Measurements from ENCODE around the gene HAUS1. TPM values are rescaled to one million over a fixed set of nuclear protein-coding genes. Genes with fewer than 3 reads are reported as not detected.
A peak's percentile ranks its signal among the peaks of the same experiment; 100 is the strongest.

HAUS1 gene
- total RNA-seq, 6 experiments from 2014 or later, result 22.7 to 34.8 (median 31.6) TPM

DNA sequence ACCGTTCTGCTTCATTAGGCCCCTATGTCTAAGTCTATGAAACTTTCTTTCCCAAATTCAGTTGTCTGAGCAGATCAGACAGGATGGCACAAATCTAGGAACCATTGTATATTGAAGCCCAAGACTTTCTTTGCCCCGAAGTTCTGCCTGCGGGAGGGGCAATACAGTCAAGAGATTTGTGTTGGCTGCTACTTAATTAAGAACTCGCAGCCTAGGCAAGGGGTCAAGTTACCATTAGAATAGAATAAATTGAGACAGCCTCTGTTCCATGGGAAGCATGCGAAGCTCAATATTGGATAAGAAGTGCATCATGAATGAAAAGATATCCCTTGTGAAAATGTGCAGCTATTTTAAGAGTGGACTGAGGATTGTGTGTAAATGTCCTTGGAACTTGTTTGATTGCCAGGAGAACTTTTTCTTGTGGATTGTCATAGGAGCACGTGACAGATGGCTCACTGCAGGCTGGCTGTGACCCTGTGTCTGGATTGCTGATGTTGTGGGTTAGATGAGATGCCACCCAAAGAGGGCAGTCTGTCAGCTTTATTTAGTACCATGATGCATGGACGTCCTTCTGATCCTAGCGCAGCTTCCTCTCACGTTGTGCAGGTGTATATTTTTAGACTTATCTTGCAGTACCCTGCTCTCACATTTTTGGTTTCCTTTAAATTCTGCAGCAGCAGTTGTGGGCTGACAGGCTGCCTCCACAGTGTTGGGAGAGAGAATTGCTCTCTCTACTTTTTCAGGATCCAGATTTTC is 30.9 kb downstream of the HAUS1 start:
- DNase-seq, result peak; percentile 17
- Mint-ChIP-seq H3K36me3 (ENCODE audit: low read depth) (peaks cover 2% of the 10 kb centered on the region; the same call in 1 of the 2 replicates), H3K9me3 (no peaks in the 10 kb centered on the region), H3K27me3 (ENCODE audit: insufficient read depth) (no peaks in the 10 kb centered on the region), H3K27ac (no peak overlapping the region), H3K4me3 (no peak overlapping the region), H3K4me1 (ENCODE audit: low read depth) (peaks cover 10% of the 10 kb centered on the region; the same call in 1 of the 2 replicates)
- TF ChIP-seq, protein P1, sequence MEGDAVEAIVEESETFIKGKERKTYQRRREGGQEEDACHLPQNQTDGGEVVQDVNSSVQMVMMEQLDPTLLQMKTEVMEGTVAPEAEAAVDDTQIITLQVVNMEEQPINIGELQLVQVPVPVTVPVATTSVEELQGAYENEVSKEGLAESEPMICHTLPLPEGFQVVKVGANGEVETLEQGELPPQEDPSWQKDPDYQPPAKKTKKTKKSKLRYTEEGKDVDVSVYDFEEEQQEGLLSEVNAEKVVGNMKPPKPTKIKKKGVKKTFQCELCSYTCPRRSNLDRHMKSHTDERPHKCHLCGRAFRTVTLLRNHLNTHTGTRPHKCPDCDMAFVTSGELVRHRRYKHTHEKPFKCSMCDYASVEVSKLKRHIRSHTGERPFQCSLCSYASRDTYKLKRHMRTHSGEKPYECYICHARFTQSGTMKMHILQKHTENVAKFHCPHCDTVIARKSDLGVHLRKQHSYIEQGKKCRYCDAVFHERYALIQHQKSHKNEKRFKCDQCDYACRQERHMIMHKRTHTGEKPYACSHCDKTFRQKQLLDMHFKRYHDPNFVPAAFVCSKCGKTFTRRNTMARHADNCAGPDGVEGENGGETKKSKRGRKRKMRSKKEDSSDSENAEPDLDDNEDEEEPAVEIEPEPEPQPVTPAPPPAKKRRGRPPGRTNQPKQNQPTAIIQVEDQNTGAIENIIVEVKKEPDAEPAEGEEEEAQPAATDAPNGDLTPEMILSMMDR (IDR thresholded peaks at IDR 0.05), result no peak

DNA sequence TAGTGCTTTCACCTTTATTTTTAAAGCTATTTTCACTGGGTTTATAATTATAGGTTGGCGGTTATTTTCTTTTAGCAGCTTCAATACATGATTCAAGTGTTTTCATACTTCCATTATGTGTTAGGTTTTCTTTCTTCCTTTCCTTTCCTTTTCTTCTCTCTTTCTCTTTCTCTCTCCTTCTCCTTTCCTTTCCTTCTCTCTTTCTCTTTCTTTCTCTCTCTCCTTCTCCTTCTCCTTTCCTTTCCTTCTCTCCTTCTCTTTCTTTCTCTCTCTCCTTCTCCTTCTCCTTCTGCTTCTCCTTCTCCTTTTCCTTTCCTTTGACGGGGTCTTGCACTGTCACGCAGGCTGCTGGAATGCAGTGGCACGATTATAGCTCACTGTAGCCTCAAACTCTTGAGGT is 36.0 kb downstream of the HAUS1 start:
- Mint-ChIP-seq H3K27me3 (ENCODE audit: insufficient read depth) (no peaks in the 10 kb centered on the region; the same call in none of the 2 replicates), H3K36me3 (ENCODE audit: low read depth) (no peaks in the 10 kb centered on the region), H3K9me3 (no peaks in the 10 kb centered on the region), H3K27ac (no peak overlapping the region), H3K4me3 (no peak overlapping the region), H3K4me1 (ENCODE audit: low read depth) (peaks cover 12% of the 10 kb centered on the region)
- TF ChIP-seq, protein P1 (IDR thresholded peaks at IDR 0.05), result no peak
- DNase-seq, result no peak

DNA sequence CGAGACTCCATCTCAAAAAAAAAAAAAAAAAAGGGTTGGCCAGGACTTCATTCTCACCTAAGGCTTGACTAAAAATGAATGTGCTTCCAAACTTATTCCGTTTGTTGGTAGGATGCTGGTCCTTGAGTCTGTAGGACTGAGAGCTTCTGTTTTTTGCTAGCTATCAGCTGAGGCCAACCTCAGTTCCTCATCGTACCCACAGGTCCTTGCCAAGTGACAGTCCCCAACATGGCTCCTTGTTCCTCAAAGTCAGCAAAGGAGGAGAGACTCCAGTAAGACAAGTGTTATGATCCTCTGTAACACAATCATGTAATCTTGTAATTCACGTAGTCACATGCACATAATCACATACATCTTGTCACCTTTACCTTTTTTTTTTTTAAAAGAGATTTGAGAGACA is 37.0 kb downstream of the HAUS1 start:
- no peak for DNase-seq
- Mint-ChIP-seq H3K9me3 (no peaks in the 10 kb centered on the region), H3K27ac (no peak overlapping the region), H3K4me3 (no peak overlapping the region), H3K36me3 (ENCODE audit: low read depth) (no peaks in the 10 kb centered on the region), H3K27me3 (ENCODE audit: insufficient read depth) (no peaks in the 10 kb centered on the region; the same call in none of the 2 replicates), H3K4me1 (ENCODE audit: low read depth) (peaks cover 11% of the 10 kb centered on the region)
- TF ChIP-seq, protein P1 (IDR thresholded peaks at IDR 0.05), result no peak

DNA sequence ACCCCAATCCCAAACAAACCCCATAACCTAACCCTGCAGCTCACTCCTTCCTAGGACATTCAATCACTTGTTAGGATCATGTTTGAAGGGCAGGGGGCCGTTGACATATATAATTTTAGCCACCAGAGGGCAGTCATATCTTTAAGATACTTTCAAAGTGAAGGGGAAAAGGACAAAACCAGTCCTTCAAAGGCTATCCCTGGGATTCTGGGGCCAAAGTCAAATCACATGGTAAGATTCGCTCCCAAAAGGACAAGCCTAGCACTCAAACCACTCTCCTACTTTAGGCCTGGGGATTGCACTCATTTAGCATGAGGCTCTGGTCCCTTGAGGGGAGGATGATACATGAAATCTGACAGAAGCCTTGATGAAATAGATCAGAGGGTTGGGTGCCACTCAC is 44.6 kb downstream of the HAUS1 start:
- Mint-ChIP-seq H3K4me1 (ENCODE audit: low read depth) (peaks cover 34% of the 10 kb centered on the region), H3K36me3 (ENCODE audit: low read depth) (peaks cover 5% of the 10 kb centered on the region; the same call in 1 of the 2 replicates), H3K27ac (no peak overlapping the region), H3K9me3 (no peaks in the 10 kb centered on the region), H3K4me3 (no peak overlapping the region), H3K27me3 (ENCODE audit: insufficient read depth) (no peaks in the 10 kb centered on the region; the same call in none of the 2 replicates)
- TF ChIP-seq, protein P1 (IDR thresholded peaks at IDR 0.05), result peak; percentile 90
- DNase-seq, result peak; percentile 58

DNA sequence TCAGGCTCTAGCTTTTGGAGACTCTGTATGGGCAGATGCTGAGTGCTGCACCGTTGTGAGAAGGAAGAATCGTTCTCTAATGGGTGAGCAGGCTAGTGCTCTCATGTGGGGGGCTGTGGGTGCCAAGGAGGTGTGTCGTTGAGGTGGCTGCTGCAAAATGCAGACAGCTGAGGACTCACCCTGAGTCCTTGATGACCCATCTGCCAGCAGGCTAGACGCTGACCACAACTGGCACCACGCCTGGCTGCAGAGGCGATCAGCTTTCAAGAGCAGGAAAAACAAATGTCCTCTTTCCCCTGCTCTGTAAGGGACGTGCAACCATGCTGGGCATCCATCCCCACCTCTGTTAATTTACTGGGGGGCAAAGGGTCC is 48.2 kb downstream of the HAUS1 start:
- Mint-ChIP-seq H3K27me3 (ENCODE audit: insufficient read depth) (no peaks in the 10 kb centered on the region), H3K4me1 (ENCODE audit: low read depth) (peaks cover 65% of the 10 kb centered on the region), H3K4me3 (peak overlapping the region; percentile 77), H3K9me3 (no peaks in the 10 kb centered on the region), H3K27ac (peak overlapping the region; percentile 82), H3K36me3 (ENCODE audit: low read depth) (peaks cover 5% of the 10 kb centered on the region; the same call in 1 of the 2 replicates)
- TF ChIP-seq, protein P1 (IDR thresholded peaks at IDR 0.05), result no peak
- peak; percentile 81 for DNase-seq
